GM21528 (cell line): ENCODE data around the gene PLAC9.
"Not testable (repeated sequence)": the region's sequence is repeated elsewhere in the genome, so short reads cannot be mapped to it uniquely, and the experiment has no call there.

Experiments used
- ATAC-seq: cut with Tn5 transposase; IDR thresholded peaks from one replicate; pipeline ENCODE4 v1.9.1; 2021; ENCODE audit warnings: mild to moderate bottlenecking, moderate library complexity; ENCODE audit not compliant: unreplicated experiment, low FRiP score

Gene PLAC9

DNA sequence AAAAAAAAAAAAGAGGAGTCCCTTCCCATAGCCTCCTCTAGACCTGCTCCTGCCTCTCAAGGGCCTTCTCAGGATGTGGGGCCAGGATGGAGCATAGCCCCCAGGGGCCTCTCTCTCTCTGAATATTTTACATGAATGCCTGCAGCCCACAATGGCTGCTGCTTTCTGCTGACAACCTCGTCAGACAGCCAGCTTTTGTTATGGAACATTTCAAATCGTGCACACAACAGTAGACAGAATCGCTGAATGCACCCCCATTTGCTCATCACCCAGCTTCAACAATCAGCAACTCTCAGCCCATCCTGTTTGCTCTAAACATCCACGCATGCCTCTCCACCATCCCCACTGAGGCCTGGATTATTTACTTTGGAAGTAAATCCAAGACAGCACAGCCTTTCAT lies 5.4 kb downstream of the PLAC9 start:
- no peak for ATAC-seq

GRCh38 chr10:80139265-80139664 lies 6.7 kb downstream of the PLAC9 start:
- ATAC-seq, result no peak

GRCh38 chr10:80140251-80140650 lies 7.7 kb downstream of the PLAC9 start:
- ATAC-seq, result no peak

- ATAC-seq, result no peak
Observed at GRCh38 chr10:80141696-80142460, 9.3 kb downstream of the PLAC9 start.

GRCh38 chr10:80144067-80144695 lies 11.7 kb downstream of the PLAC9 start:
- ATAC-seq, result peak; percentile 65

GRCh38 chr10:80144696-80145131 lies 12.2 kb downstream of the PLAC9 start:
- ATAC-seq, result peak; percentile 44

- not testable (repeated sequence) for ATAC-seq
Observed at GRCh38 chr10:80145406-80146308, 13.1 kb downstream of the PLAC9 start.

- no peak for ATAC-seq
Observed at GRCh38 chr10:80146918-80147317, 14.4 kb downstream of the PLAC9 start.

- ATAC-seq, result no peak
Observed at GRCh38 chr10:80148166-80148805, 15.8 kb downstream of the PLAC9 start.

GRCh38 chr10:80149123-80149522 lies 16.6 kb downstream of the PLAC9 start:
- ATAC-seq, result no peak

GRCh38 chr10:80150172-80150571 lies 17.6 kb downstream of the PLAC9 start:
- ATAC-seq, result no peak

- ATAC-seq, result no peak
Observed at GRCh38 chr10:80152820-80153219, 20.3 kb downstream of the PLAC9 start.

DNA sequence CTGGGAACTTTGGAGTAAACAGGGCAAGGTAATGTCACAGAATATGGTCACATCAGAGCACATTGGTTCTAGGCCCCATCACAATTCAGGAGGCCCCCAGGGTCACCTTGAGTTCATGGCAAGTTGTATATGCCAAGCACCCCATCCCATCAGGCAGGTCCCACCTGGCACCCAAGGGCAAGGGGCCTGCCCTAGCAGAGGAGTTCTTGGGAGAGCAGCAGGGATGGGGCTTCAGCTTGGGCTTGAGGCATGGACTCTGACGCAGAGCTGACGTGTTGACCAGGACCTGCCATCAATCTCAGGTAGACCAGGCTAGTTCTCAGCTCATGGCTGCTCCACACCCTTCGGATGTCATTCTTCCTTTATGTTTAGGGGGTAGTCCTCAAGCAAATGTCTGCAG lies 20.9 kb downstream of the PLAC9 start:
- no peak for ATAC-seq

DNA sequence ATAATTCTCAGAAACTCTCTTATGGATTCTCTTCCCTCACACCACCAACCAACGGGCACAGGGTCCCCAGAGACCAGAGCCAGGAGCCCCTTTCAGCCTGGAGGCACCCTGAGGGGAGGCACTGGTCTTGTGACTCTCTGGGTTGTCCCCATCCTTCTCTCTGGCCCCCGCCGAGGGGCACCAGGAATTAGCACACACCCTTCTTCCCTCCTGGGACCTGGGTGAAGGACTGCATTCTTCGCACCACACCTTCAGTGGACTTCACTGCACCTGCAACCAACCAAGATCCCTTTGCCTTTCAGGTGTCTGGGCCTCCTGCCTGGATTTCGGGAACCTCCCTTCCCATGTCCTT lies 22.1 kb downstream of the PLAC9 start:
- ATAC-seq, result no peak

DNA sequence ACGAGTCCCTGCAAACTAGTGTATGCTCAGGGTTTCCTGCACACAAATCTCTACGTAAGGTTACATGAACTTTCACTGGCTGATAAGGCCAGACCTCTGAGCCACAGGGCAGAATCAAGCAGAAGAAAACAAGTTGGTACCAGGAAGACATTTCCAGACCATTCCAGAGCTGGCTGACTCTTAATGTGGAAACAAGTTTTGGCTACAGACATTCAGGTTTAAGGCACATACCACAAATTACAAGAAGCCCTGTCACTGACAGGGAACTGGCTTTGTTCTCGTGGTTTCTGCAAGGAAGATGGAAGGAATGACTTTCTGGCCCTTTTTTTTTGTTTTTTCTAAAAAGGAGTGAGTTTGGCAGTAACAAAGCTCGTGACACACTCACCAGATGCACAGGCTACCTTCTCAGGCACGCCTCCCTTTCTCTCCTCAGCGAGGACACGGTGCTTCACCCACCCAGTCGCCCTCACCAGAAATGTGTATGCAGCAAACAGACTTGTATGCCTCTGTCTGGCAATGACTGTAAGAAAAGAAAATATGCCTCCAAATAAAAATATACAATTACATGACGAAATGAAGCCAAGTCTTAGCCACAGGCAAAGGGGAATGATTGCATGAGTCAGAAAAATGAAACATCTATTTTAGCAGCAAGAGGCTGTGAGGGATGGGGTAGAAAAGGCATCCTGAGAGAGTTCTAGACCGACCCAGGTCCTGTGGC lies 22.6 kb downstream of the PLAC9 start:
- ATAC-seq, result no peak

GRCh38 chr10:80155696-80156215 lies 23.2 kb downstream of the PLAC9 start:
- ATAC-seq, result no peak

GRCh38 chr10:80156216-80156615 lies 23.7 kb downstream of the PLAC9 start:
- no peak for ATAC-seq

- ATAC-seq, result no peak
Observed at GRCh38 chr10:80157561-80157960, 25.0 kb downstream of the PLAC9 start.

DNA sequence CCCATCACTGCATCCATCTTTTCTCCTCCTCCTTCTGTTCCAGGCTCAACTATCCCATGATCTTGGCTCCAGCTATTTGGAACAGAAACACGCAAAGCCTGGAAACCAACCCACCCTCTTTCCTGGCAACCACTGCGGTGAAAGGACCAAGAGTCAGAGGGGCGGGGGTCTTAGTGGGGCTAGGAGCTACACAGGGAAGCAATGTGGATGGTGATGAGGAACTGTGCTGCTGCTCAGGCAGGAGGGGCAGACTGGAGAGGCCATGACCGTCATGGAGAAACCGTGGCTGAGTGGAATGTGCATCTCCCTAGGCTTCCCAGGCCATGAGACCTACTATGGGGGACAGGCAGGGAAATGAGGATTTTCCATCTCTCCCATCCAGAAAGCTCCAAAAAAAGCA lies 25.6 kb downstream of the PLAC9 start:
- ATAC-seq, result no peak

GRCh38 chr10:80158598-80159127 lies 26.1 kb downstream of the PLAC9 start:
- ATAC-seq, result no peak
